SW 1271 (cell line): Measurements from ENCODE around the gene SYPL1.

ENCODE experiments used
- DNase-seq, 2 experiments: peaks; one replicate each; lab custom pipeline; 2025; lab: John Stamatoyannopoulos, UW

SYPL1 gene

DNA sequence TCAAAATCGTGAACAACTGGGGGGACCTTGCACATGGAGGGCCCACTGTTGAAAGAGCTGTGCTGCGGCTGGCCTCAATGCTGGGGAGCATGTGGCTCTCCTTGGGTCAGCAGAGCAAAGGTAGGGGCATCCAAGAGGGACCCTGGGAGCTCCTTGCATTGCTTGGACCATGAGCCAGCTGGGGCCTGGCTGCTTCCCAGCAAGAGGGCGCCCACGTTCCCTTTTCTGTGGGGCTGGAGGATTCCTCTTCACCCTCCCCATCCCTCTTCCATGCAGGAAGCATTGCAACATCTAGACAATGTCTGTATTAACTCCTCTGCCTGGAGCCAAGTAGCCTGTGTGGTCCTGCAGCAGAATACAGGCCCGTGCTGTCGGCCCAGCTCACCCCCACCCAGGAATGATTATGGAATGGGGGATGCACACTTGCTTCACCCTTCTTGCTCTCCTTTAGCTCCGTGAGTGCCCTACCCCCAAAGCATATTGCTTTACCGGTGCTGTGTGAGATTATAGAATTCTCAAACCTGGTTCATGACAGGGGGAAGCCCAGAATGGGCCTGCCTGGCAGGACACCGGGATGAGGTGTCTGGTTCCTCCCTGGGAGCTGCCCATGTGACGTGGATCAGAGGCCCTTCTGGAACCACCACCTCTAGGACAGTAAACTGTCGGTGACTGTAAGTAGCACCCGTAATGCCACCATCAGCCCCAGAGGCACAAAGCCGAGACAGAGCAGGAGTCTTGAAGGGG, 61.9 kb downstream of the SYPL1 start:
- DNase-seq, result no peak

GRCh38 chr7:106049139-106049752, 62.9 kb downstream of the SYPL1 start:
- DNase-seq, result no peak

GRCh38 chr7:106048706-106049020, 63.4 kb downstream of the SYPL1 start:
- DNase-seq, result no peak

DNA sequence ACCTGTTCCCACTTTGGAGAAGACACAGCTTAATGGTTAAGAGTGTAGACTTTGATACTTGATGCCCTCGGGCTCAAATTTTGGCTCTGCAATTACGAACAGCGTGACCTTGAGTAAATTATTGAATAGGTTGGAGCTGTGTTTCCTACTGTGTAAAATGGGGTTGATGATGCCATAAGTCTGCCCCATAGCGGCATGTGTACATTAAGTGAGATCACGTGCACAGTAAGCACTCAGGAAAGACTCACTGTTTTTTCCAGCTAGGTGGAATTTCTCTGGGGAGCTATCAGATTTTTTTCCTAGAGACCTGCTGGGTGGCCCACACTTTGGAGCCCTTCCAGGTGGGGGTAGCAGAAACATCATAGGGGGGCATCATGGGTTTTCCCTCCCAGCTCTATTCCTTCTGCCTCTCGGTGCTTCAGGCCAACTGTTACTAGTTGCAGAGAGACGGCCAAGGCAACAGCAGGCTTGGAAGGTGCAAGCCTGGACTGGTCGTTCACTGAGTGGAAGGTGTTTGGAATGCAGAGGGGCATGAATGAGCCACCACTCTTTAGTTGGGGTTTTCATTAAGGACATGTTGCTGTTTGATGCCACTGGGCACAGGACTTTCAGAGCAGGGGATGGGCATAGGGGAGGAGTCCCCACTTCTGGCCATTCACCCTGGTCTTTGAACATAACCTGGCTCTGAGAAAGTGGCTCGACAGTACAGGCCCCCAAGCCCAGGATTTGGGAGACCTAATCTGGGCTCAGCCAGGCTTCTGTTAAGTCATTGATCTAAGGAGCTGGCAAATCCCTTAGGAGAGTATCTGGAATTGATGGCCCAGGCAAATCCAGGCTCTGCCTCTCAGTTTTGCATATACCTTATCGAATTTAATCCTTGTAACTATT, 64.0 kb downstream of the SYPL1 start:
- DNase-seq, result no peak

- DNase-seq, result no peak
Measured at GRCh38 chr7:106047184-106047583, 64.9 kb downstream of the SYPL1 start.

DNA sequence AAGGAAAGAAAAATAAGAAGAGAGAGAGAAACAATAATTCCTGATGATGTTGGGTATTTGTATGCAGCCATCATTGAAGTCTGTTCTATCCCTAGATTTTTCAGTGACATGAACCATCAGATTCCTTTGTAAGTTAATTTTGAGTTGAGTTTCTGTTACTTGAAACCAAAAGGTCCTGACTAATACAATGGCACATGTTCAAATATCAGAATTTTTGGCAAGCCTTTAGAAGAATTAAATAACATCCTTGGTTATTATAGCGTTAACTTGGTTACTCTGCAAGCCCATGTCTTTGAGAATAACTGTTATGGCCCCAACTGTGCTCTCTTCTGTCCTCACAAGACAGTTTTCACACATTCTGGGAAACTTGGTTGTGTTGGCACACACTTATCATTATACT, 66.5 kb downstream of the SYPL1 start:
- no peak for DNase-seq

GRCh38 chr7:106045139-106045538, 67.0 kb downstream of the SYPL1 start:
- DNase-seq, result no peak

GRCh38 chr7:106042196-106042611, 69.9 kb downstream of the SYPL1 start:
- DNase-seq, result no peak

DNA sequence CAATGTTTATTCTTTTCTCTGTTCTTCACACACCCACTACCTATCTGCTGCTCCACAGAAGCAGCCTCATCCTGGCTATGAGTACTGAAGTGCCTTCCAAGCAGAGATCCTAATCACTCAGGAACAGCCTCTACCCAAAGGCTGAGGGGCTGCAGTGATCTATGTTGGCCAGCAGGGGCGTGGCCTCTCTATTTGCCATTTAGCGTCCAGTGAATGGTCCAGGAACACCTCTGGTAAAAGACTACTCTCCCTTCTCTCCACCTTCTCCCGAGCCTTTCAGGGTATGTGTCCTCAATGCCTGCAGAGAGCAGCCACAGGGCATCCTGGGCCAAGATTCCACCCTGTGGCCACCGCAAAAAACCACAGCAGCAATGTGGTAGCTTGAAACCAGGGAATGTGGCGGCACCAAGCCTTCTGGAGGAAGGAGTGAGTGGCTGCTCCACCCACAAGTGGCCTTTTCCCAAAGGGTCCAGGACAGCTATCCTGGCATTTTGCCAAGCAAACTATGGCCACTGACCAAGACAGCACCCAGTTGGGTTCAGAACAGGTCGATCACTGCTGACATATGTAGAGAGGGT, 70.9 kb downstream of the SYPL1 start:
- peak in 1 of 2 experiments; percentile 50 for DNase-seq
